ENCODE measurements around the gene HIVEP1. TPM values are rescaled to one million over a fixed set of nuclear protein-coding genes. Genes with fewer than 3 reads are reported as not detected.

HIVEP1 gene
- total RNA-seq, 3 donors from 2014 or later, result 24.8 to 41.3 (median 27.2) TPM

DNA sequence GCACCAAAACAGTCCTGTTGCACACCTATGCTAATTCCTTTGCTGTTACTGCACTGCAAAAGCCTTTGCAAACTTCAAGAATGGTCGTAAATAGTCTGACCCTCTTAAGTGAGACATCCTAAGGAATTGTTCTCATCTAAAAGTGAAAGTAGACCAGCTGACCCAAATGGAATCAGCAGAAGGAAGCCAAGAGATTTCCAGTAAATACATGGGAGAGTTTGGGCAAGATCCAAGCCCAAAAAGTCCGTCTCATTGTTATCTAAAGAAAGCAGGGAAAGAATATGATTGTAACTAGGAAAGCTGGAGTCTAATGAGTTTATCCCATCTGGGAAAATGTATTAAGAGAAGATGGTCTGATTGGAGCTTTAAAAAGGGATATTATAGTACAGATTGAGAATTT is 43.0 kb upstream of the HIVEP1 start:
- intact Hi-C loops (cut with DNase I; ENCODE audit: low total_unique reads), result no loop called here
- TF ChIP-seq POLR2A (IDR thresholded peaks at IDR 0.05), result no peak
- TF ChIP-seq, protein P1, sequence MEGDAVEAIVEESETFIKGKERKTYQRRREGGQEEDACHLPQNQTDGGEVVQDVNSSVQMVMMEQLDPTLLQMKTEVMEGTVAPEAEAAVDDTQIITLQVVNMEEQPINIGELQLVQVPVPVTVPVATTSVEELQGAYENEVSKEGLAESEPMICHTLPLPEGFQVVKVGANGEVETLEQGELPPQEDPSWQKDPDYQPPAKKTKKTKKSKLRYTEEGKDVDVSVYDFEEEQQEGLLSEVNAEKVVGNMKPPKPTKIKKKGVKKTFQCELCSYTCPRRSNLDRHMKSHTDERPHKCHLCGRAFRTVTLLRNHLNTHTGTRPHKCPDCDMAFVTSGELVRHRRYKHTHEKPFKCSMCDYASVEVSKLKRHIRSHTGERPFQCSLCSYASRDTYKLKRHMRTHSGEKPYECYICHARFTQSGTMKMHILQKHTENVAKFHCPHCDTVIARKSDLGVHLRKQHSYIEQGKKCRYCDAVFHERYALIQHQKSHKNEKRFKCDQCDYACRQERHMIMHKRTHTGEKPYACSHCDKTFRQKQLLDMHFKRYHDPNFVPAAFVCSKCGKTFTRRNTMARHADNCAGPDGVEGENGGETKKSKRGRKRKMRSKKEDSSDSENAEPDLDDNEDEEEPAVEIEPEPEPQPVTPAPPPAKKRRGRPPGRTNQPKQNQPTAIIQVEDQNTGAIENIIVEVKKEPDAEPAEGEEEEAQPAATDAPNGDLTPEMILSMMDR (IDR thresholded peaks at IDR 0.05), result no peak
- no peak for TF ChIP-seq POLR2AphosphoS5 (IDR thresholded peaks at IDR 0.05)
- Histone ChIP-seq H3K27me3 (no peaks in the 10 kb centered on the region), H3K27ac (peak overlapping the region in 1 of 2 donors; percentile 1), H3K4me1 (no peaks in the 10 kb centered on the region), H3K36me3 (no peaks in the 10 kb centered on the region), H3K4me3 (peak overlapping the region in 1 of 3 donors; percentile 29), H3K9me3 (no peaks in the 10 kb centered on the region)
- no peak for DNase-seq (ENCODE audit: low spot score in 2 of 2)

DNA sequence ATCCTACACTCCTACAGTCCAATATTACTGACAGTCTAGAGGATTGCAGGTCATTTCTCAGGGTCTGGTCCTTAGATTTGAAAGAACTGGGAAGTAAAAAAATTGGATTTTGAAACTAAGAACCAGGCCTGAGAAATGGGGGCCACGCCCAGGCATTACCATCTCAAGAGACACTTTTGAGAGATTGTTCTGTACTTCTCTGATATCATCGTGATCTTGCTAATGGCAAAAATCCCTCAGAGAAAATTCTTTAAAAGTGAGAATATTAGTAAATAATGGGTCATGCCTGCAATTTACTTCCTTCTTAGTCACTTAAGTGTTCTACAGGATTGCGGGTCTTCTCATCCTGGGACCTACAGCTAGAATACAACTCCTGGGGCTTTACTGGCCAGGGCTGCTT is 42.0 kb upstream of the HIVEP1 start:
- Histone ChIP-seq H3K4me3 (no peak overlapping the region), H3K4me1 (no peaks in the 10 kb centered on the region), H3K36me3 (no peaks in the 10 kb centered on the region), H3K27me3 (no peaks in the 10 kb centered on the region), H3K9me3 (no peaks in the 10 kb centered on the region), H3K27ac (no peak overlapping the region)
- no peak for DNase-seq (ENCODE audit: low spot score in 2 of 2)
- intact Hi-C loops (cut with DNase I; ENCODE audit: low total_unique reads), result no loop called here
- TF ChIP-seq POLR2AphosphoS5 (IDR thresholded peaks at IDR 0.05) (no peak), POLR2A (IDR thresholded peaks at IDR 0.05) (no peak)
- TF ChIP-seq, protein P1 (IDR thresholded peaks at IDR 0.05), result no peak

DNA sequence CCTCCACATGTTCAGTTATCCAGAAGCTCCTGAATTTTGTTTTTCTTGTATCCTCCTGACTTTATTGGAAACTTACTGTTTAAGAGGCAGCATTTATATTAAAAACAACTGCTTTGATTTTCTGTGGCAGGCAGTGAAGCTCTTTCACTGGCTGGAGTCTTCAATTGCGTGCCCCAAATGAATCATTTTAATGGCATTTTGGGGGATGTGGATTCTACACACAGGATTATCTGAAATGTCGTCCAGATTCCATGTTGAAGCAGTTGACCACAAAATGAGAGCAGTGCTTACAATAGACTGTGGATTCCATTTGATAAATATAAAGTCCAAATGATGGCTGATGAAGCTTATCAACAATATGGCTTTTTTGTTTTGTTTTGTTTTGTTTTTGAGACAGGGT is 41.0 kb upstream of the HIVEP1 start:
- intact Hi-C loops (cut with DNase I; ENCODE audit: low total_unique reads), result no loop called here
- DNase-seq (ENCODE audit: low spot score in 2 of 2), result no peak

DNA sequence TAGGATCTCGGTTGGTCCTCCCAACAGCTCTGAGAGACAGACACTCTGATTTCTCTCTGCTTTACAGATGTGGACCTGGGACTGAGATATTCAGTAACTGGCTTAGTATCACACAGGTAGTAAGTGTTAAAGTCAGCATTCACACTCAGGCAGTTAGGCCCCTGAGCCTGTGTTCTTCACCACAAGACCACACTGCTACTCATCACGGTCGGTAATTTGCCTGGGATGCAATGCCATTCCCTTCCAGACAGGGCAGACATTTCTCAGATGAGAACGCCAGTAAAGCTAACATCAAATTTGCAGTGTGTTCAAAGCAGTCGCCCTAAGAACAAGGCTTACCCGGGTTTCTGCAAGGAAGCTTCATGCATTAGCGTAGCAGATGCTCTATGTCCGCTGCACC is 39.8 kb upstream of the HIVEP1 start:
- H3K9me3 ChIP-seq, result no peaks in the 10 kb centered on the region
- no peaks in the 10 kb centered on the region for H3K27me3 ChIP-seq
- H3K4me3 ChIP-seq, result no peak overlapping the region
- H3K4me1 ChIP-seq, result no peaks in the 10 kb centered on the region
- H3K36me3 ChIP-seq, result no peaks in the 10 kb centered on the region
- H3K27ac ChIP-seq, result no peak overlapping the region
- TF ChIP-seq POLR2A (IDR thresholded peaks at IDR 0.05) (no peak), POLR2AphosphoS5 (IDR thresholded peaks at IDR 0.05) (no peak)
- TF ChIP-seq, protein P1 (IDR thresholded peaks at IDR 0.05), result no peak
- no peak for DNase-seq (ENCODE audit: low spot score in 2 of 2)
- intact Hi-C loops (cut with DNase I; ENCODE audit: low total_unique reads), result no loop called here

More for the DNA sequence above, 41.0 kb upstream of the HIVEP1 start:
- Histone ChIP-seq H3K9me3 (no peaks in the 10 kb centered on the region), H3K27me3 (no peaks in the 10 kb centered on the region), H3K36me3 (no peaks in the 10 kb centered on the region), H3K27ac (no peak overlapping the region), H3K4me3 (no peak overlapping the region), H3K4me1 (no peaks in the 10 kb centered on the region)
- TF ChIP-seq, protein P1 (IDR thresholded peaks at IDR 0.05), result no peak
- no peak for TF ChIP-seq POLR2AphosphoS5 (IDR thresholded peaks at IDR 0.05)

DNA sequence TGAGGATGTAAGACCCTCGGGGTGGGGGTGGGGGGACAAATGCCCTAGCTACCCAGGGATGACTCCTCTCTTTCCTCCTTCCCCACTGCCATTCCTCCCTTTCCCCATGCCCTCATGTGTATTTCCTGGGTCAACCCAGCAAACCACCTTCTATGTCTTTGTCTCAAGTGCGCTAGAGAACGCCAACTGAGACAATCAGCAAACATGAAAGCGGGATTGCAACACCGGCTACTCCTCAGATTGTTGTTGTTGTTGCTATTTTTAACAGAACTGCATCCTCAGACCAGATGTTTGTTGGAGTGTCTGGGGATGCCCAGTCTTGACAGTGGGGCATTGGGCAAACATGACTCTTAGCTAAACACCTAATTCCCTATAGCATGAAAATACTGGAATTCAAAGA is 39.3 kb upstream of the HIVEP1 start:
- Histone ChIP-seq H3K27ac (no peak overlapping the region), H3K9me3 (no peaks in the 10 kb centered on the region), H3K36me3 (no peaks in the 10 kb centered on the region), H3K27me3 (no peaks in the 10 kb centered on the region), H3K4me1 (no peaks in the 10 kb centered on the region), H3K4me3 (no peak overlapping the region)
- DNase-seq (ENCODE audit: low spot score in 2 of 2), result no peak
- intact Hi-C loops (cut with DNase I; ENCODE audit: low total_unique reads), result no loop called here
- no peak for TF ChIP-seq POLR2A (IDR thresholded peaks at IDR 0.05)
- TF ChIP-seq, protein P1 (IDR thresholded peaks at IDR 0.05), result no peak
- no peak for TF ChIP-seq POLR2AphosphoS5 (IDR thresholded peaks at IDR 0.05)
